ENCODE data around the gene IL33.

DNA sequence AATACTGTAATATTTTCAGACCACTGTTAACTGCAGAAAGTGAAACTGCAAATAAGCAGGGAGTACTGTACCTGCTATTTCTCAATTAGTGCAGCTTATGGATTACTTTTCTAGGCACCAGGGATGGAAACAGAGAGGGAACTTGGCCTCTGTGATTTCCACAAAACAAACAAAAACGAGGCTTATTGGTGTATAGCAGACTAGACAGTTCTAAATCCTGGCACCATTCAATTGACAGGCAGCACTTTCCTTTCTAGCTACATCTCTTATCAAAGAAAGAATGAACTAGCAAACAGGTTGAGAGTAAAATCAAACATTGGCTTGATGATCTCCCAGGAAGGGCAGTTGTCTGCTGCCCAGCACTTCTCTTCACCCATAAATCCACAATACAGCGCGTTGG lies 16.0 kb upstream of the IL33 start:
- TF ChIP-seq, protein P1, sequence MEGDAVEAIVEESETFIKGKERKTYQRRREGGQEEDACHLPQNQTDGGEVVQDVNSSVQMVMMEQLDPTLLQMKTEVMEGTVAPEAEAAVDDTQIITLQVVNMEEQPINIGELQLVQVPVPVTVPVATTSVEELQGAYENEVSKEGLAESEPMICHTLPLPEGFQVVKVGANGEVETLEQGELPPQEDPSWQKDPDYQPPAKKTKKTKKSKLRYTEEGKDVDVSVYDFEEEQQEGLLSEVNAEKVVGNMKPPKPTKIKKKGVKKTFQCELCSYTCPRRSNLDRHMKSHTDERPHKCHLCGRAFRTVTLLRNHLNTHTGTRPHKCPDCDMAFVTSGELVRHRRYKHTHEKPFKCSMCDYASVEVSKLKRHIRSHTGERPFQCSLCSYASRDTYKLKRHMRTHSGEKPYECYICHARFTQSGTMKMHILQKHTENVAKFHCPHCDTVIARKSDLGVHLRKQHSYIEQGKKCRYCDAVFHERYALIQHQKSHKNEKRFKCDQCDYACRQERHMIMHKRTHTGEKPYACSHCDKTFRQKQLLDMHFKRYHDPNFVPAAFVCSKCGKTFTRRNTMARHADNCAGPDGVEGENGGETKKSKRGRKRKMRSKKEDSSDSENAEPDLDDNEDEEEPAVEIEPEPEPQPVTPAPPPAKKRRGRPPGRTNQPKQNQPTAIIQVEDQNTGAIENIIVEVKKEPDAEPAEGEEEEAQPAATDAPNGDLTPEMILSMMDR (conservative IDR thresholded peaks at IDR 0.05 in 1 of 2, IDR thresholded peaks at IDR 0.05 in 1 of 2; ENCODE audit: extremely low read depth in 1 of 2, insufficient read depth in 1 of 2, low read depth in 1 of 2, low read length in 2 of 2) = no peak
- no peak for TF ChIP-seq EZH2 (IDR thresholded peaks at IDR 0.05; ENCODE audit: borderline replicate concordance, low read length)
